GM12872 (cell line): ENCODE results near the gene SLX4IP.

Experiments
- TF ChIP-seq, protein P1 (sequence below): IDR thresholded peaks from 3 replicates; pipeline ENCODE4 v1.5.1; 2011; ENCODE audit warnings: low read depth, mild to moderate bottlenecking, low read length, moderate library complexity; ENCODE audit not compliant: insufficient read depth

The SLX4IP gene

DNA sequence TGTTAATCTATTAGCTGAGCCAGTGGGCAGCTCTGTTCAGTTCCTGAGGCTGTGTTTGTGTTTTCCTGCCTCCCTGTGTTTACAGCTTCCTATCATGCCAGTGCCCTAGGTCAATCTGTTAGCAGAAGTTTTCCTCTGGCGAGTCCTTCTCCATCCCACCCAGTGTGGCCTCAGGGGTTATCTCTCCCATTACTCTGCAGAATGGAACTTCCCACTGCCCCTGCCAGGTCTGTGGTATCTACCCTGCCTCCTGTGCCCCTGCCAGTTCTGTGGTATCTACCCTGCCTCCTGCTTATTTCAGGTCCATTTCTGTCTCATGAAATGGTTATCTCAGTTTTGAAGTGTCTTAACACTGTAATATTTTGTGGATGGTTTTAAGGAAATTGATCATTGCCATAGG, 63.1 kb downstream of the SLX4IP start:
- TF ChIP-seq, protein P1, sequence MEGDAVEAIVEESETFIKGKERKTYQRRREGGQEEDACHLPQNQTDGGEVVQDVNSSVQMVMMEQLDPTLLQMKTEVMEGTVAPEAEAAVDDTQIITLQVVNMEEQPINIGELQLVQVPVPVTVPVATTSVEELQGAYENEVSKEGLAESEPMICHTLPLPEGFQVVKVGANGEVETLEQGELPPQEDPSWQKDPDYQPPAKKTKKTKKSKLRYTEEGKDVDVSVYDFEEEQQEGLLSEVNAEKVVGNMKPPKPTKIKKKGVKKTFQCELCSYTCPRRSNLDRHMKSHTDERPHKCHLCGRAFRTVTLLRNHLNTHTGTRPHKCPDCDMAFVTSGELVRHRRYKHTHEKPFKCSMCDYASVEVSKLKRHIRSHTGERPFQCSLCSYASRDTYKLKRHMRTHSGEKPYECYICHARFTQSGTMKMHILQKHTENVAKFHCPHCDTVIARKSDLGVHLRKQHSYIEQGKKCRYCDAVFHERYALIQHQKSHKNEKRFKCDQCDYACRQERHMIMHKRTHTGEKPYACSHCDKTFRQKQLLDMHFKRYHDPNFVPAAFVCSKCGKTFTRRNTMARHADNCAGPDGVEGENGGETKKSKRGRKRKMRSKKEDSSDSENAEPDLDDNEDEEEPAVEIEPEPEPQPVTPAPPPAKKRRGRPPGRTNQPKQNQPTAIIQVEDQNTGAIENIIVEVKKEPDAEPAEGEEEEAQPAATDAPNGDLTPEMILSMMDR: no peak

DNA sequence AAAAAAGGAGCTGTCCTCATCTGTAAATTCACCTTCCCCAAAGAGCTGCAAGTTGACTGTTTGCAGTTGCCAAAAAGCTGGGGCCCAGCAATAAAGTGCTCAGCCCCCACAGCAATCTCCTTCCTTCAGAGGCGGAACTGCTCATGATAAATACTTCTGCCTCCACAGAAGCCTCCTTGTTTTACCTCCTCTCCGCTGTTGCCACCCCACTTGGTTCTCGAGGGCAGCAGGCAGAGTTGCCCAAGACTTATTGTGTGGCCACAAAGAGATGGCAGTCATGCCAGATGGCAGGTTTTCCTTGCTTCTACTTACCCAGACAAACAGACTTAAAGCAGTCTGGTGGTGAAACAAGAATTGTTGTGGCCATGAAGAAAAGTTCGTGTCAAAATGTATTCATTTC, 66.3 kb downstream of the SLX4IP start:
- TF ChIP-seq, protein P1: no peak

DNA sequence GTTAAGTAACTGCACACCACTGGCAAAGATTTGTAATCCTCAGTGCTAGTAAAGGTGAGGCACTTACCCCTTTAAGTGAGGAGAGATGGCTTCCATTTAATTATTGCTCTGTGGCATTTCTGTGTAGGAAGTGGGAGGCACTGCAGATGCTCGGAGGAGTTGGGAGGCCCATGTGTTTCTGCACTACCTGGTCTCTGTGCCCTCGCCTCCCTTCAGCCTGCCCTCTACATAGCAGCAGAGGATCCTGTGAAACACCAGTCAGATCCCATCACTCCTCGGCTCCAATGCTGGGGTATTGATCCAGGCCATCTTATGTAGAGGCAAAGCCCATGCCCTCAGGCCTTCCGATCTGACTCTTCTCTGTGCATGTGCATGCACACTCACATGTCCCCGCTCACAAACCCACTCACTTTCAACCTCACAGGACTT, 67.0 kb downstream of the SLX4IP start:
- TF ChIP-seq, protein P1: no peak

DNA sequence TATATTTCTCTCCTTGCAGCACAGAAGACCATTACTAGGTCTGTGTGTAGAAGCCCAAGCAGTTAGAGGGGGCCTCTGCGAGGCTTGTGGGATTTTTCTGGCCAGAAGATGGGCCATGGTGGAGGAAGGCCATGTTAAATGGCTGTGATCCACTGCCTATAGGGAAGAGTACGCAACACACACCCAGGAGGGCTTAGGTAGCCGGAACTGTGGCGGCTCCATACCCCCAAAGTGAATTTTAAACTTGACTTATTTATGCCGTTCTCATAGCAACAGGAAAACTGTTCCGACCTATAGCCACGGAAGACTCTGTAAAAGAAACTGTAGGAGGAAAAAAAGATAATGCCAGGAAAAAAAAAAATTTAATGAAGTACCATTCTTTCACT, 69.5 kb downstream of the SLX4IP start:
- TF ChIP-seq, protein P1: no peak

DNA sequence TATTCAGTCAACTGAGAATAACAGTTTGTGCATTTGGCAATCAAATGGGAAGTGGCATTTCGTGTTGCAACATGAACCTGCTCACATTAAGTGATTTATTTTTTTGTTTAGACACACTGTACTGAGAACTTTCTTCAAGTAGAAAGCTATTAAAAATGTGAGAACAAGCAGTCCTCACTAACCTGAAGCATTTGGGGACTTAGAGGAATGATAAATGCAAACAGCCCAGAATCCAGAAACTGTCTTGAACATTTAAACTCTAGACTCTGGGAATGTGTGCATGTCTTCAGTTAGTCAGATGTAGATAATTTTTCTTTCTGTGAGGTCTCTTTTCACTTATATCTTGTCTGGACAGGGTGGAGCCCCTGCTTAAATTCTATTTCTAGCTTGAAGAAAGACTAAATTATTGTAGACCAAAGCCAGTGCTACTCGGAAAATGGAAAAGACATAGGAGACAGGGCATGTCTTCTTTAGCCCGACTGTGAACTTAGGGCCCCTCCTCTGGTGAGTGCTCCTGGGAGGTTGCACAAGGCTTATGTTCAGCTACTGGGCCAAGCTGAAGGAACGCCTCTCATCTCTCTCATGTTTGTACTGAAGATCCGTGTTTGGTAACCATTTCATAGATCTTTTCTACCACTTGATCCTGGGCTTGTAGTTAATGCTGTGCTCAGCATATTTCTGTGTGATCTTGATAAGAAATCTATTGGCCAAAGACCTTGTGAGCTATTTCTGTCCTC, 70.1 kb downstream of the SLX4IP start:
- TF ChIP-seq, protein P1: no peak

DNA sequence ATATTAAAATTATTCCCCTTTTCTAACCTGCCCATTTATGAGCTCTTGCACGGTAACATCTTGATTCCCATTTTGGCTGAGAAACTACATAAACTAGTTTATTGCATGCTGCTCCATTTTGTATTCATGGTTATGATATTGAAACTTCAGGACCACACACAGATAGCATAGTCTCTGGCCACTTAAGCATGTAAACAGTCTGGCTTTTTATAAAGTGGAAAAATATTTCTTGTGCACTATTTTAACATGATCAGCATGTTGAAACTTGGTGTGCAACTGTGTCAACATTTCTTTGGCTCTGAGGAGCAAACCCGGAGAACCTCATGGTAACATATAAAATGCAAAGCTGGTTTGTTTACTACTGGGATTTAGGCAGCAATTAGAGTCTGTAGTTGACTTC, 70.7 kb downstream of the SLX4IP start:
- TF ChIP-seq, protein P1: no peak

DNA sequence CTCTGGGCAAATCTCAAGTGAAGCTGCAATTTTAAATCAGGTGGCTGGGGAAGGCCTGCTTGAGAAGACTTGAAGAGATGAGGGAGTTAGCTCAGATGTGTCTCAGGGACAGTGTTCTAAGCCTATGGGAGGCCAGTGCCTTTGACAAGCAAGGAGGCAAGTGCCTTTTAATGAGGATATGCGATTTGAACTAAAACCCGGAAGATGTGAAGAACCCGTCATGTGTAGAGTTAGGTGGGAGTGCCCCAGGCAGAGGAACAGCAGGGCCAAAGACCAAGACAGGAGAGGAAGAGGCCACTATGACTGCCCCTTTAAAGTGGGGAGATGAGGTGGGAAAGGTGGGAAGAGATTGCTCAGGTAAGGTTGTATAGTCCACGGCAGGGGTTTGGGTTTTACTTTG, 71.9 kb downstream of the SLX4IP start:
- TF ChIP-seq, protein P1: no peak
